CD4-positive, alpha-beta T cell treated with Interleukin-17A for 1 hour (primary cell): ENCODE measurements around the gene AFF3.
"Not testable (repeated sequence)": the region's sequence is repeated elsewhere in the genome, so short reads cannot be mapped to it uniquely, and the experiment has no call there.

ENCODE experiments used
- DNase-seq: peaks from one replicate; pipeline ENCODE4 v3.0.0-alpha.2; 2020

The AFF3 gene

GRCh38 chr2:99504844-99505584 lies 637.4 kb downstream of the AFF3 start:
- no peak for DNase-seq

GRCh38 chr2:99503662-99504416 lies 638.6 kb downstream of the AFF3 start:
- DNase-seq: not testable (repeated sequence)

- DNase-seq: no peak
Observed at GRCh38 chr2:99496021-99496420, 646.4 kb downstream of the AFF3 start.
